MM.1S (cell line): ENCODE data around the gene RTP5.

Source experiments
- CTCF ChIP-seq: fragments of 300-600 bp; sonication (generic); IDR thresholded peaks from 2 replicates; pipeline ENCODE4 v1.5.1; 2016; ENCODE audit warnings: antibody characterized with exemption, low read length, mixed read lengths
- EZH2 ChIP-seq: fragments of 300-600 bp; sonication (generic); optimal IDR thresholded peaks from 2 replicates; pipeline ENCODE3; 2017; ENCODE audit warnings: low read depth, mild to moderate bottlenecking, antibody characterized with exemption, low read length, mixed read lengths

GRCh38 chr2:241894681-241895426 lies 25.3 kb downstream of the RTP5 start:
- TF ChIP-seq CTCF, result no peak
- no peak for TF ChIP-seq EZH2
